HuH-7 (cell line): Measurements from ENCODE around the gene MYO1E.
"Not testable (repeated sequence)": the region's sequence is repeated elsewhere in the genome, so short reads cannot be mapped to it uniquely, and the experiment has no call there.

Source experiments
- DNase-seq: peaks from one replicate; pipeline ENCODE4 v3.0.0; 2011; ENCODE audit warnings: low spot score

MYO1E gene

DNA sequence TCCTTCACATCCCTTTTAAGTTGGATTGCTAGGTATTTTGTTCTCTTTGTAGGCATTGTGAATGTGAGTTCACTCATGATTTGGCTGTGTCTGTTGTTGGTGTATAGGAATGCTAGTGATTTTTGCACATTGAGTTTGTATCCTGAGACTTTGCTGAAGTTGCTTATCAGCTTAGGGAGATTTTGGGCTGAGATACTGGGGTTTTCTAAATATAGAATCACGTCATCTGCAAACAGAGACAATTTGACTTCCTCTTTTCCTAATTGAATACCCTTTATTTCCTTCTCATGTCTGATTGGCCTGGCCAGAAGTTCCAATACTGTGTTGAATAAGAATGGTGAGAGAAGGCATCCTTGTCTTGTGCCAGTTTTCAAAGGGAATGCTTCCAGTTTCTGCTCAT lies 245.4 kb downstream of the MYO1E start:
- not testable (repeated sequence) for DNase-seq

DNA sequence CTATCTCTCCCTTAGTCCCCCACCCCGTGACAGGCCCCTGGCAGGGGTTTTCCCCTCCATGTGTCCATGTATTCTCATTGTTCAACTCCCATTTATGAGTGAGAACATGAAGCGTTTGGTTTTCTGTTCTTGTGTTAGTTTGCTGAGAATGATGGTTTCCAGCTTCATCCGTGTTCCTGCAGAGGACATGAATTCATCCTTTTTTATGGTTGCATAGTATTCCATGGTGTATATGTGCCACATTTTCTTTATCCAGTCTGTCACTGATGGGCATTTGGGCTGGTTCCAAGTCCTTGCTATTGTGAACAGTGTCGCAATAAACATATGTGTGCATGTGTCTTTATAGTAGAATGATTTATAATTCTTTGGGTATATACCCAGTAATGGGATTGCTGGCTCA lies 247.0 kb downstream of the MYO1E start:
- DNase-seq = not testable (repeated sequence)

DNA sequence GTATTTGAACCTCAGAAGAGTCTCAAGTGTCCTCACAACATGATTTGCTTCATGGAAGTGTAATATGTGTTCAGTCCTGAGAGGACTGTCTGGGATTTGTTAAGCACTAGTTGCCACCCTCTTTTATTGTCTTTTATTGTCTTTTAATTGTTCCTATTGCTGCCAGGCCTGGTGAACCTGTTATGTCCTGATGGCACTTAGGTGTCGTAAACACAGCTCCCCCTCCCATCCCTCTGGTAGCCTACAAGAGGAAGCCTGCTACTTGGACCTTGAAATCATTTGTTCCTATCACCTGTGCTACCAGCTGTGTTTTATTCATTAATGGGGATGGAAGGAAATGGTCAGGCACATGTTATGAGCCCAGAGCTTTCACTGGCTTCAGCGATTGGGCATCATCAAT lies 248.4 kb downstream of the MYO1E start:
- no peak for DNase-seq

DNA sequence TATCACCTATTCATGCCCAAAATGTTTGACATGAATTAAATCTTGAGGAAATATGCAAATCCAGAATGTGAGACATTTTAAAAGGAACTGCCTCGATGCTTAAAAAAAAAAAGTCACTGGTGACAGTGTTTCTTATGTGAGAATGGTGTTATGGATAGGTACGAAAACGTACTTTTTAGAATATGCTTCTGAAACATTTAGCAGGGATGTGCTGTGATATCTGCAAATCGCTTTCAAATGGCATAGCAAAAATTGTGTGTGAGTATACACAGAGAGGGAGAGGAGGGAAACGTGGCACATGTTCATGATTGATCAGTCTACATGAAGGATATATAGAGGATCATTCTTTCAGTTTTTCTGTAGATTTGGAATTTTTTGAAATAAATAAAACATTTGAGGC lies 251.7 kb downstream of the MYO1E start:
- DNase-seq = no peak

DNA sequence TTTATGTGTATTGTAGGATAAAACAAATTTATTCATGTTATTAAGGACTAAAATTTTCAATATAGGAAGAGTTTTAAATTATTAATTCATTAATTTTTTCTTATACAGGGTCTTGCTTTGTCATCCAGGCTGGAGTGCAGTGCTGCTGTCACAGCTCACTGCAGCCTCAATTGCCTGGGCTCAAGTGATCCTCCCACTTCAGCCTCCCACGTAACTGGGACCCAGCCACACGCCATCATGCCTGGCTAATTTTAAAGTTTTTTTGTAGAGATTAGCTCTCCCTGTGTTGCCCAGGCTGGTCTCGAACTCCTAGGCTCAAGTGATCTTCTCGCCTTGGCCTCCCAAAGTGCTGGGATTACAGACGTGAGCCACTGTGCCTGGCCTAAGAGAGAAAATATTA lies 253.0 kb downstream of the MYO1E start:
- no peak for DNase-seq

DNA sequence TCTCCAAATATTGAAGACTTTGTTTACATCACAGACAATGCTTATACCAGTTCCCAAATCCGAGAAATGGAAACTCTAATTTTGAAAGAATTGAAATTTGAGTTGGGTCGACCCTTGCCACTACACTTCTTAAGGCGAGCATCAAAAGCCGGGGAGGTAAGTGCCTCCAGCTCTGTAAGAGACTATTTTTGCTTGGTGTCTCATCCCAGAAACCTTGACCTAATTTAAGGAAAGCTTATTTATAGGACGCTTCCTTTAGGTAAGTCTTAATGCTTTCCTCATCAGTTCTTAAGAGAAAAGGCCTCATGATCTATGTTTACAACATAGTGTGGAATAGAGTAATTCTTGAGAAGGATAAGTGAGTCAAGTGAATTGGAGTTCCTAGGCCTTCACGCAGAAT lies 255.9 kb downstream of the MYO1E start:
- DNase-seq = no peak

DNA sequence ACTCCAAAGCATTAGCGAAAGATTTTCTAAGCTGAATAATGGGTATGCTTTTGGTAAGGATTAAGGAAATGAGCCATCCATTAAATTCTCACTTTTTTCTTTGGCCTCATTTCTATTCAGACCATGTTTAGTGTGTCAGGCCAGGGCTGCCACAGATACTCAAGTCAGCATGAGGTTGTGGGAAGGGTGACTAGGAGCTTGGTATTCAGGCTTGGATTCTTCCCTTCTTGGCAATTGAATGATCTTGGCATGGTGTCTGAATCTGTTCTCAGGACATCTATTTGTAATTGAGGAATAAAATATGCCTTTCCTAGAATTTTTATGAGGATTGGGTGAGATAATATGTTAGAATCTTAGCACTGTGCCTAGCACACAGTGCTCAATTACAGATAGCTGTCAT lies 256.5 kb downstream of the MYO1E start:
- DNase-seq = no peak

DNA sequence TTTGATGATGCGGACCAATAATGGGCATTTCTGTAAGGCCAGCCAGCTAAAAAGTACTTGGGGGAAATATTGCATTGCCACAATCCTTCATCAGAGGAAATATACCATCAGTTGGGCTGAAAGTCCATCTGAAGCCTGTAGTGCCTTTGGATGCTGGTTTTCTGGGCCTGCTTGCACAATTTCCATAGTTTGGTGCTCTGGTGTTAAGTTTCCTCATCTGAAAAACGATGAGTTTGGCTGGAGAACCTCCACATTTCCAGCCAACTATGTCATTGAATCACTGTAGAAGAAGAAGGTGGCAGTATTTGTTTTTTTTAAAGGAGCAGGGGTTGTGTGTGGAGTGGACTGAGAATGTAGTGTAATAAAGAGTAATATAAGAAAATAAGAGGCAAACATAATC lies 257.6 kb downstream of the MYO1E start:
- no peak for DNase-seq

DNA sequence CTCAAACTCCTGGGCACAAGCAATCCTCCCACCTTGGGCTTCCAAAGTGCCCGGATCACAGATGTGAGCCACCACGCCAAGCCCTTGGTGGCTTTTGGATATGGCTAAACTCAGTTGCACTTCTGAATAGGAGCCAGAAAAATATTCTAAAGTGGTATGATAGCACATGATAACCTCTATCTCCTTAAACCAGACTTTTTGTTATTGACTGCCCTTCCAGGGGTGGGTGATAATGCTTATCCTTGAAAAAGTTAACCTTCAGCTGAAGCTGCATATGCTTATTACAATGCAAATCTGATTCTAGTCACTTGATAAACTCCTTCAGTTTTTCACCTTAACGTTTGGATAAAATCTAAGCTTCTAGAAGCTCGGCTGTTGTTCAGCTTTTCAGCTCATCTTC lies 261.4 kb downstream of the MYO1E start:
- DNase-seq = no peak

DNA sequence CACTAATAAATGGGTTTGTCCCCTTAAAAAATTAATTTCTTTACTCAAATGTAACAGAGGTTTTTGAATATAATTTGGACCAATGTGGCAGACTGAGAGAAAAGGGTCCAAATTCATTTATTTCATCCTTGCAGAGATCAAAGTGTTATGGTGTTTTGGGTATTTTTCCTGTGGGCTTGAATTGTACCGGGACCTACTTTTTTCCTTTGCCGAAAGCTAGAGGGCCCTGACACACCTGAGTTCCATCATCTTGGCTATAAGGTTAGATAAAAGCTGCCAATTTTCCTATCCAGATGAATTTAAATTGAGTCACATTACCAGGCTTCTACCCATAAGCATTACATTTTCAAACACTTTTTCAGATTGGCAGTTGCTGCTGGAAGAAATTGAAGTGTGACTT lies 266.8 kb downstream of the MYO1E start:
- peak; percentile 24 for DNase-seq

DNA sequence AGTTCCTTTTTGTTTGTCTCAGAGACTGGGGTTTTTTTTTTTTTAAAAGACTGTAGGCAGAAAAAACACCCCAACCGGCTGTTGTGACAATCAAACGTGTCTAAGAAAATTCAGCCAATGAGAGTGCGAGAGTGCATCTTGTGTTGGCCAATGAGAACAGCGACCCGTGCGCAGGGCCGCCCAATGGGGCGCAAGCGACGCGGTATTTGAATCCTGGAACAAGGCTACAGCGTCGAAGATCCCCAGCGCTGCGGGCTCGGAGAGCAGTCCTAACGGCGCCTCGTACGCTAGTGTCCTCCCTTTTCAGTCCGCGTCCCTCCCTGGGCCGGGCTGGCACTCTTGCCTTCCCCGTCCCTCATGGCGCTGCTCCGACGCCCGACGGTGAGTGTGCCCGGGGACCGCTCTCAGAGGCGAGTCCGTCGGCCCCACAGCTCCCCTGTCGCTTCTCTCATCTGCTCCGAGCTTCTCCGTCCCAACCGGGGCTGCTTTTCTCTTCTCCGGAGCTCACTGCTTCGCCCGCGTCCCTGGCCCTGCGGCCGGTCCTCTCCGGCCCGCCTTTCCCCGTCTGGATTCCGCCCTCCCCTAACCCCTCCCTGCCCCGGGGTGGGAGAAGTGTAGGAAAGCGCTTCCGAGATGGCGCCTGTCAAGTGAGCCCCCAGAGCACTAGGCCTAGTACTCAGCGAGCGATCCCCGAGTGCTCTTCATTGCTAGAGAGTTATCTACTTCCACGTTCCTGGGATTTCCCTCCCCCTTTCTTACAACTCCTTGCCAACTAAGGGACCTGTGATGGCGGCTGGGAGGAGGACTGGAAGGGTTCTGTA lies 267.5 kb downstream of the MYO1E start, which contains the start of gene CCNB2:
Gene CCNB2, plus strand, starts transcription at position 235 of the 821 bp plus-strand sequence. Its CDS starts 123 bp downstream, at position 358.
- DNase-seq = peak; percentile 89

DNA sequence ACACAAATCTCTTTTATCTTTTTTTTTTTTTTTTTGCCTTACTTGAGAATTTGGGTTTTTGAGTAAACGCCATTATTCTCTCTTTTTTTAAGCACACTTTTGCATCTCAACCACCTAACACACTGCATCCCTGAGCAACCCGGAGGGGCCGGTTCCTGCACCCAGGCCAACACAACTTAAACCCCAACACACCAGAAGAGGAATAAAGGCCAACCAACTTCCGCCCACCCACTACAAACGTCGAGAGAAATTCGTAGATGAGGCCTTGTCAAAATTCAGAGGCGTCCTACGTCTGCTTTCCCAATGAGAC lies 268.1 kb downstream of the MYO1E start:
- no peak for DNase-seq

DNA sequence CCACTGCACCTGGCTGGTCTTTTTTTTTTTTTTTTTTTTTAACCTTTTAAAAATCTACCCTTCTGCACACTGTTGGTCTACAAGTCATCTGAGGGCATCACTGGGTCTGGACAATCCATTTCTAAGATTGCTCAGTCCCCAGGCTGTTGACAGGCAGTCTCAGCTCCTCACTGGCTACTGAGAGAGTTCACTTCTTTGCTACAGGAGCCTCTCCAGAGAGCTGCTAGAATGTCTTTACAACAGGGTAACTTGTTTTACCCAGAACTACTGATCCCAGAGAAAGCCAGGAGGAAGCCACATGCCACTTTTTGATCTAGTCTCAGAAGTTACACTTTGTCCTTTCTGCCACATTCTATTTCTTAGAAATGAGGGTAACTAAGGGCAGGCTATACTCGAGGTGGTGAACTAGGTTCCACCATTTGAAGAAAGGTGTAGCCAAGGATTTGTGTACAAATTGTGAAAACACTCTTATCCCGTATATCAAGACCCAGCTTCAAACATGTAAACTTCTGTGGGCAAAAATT lies 273.4 kb downstream of the MYO1E start:
- DNase-seq = no peak

DNA sequence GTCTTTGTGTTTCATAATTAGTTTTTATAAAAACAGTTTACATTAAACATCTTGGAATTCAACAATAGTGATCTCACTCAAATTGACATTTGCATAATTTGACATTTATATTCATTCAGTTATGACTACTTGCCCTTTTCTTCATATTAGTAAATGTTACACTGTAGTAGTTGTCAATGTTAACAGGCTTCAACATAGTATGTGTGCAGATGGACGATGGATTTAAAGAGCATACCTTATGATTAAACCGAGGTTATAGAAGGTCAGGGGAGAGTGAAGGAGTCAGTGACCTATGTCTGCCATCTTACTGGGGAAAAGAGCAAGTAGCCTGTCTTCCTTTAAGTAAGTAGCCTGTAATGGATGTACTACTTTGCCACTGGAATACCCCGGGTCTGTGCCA lies 276.2 kb downstream of the MYO1E start:
- no peak for DNase-seq

DNA sequence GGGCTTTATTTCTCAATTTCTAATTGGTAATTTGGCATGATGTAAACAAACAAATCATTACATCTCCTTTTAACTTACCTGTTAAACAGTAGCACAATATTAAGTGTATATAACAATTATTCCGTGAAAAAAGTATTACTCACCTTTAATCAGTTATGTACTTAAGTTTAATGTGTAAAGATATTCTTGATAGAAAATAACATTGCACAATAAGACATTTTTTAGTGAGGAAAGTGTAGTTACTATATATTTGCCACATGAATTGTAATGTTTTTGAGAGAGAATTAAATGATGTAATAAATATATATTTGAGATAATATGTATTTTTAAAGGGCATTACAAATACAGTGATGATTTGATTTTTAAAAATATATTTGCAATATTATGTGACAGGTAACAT lies 278.6 kb downstream of the MYO1E start:
- DNase-seq = no peak

DNA sequence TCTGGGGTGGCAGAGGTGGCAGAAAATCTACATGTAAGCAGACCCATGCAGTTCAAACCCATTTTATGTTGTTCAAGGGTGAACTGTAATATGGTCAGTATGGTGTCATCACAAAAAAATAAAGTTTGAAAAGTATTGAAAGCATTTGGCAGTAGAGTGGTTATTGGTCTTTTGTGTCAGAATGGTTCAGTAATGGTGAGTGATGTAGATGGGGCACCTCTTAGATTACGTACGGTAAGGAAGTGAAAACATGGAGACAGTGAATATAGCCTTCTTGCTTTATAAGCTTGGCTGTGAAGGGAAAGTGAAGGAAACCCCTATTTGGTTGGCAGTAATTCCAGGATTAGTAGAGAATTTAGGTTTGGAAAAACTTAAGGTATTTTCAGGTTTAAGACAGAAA lies 284.9 kb downstream of the MYO1E start:
- no peak for DNase-seq
